Hepatocyte (in vitro differentiated cells): ENCODE data around the gene ALPI. TPM values are rescaled to one million over a fixed set of nuclear protein-coding genes. Genes with fewer than 3 reads are reported as not detected.

Experiments used
- DNase-seq: peaks from one replicate; pipeline ENCODE4 v3.0.0-alpha.2; 2016; ENCODE audit warnings: low spot score
- H2AFZ ChIP-seq: fragments of 200-600 bp; sonication (generic); 2 replicates; pipeline ENCODE4 v1.6.0; 2016; ENCODE audit warnings: antibody characterized with exemption, mild to moderate bottlenecking
- H3K27ac ChIP-seq: fragments of 200-600 bp; sonication (generic); 2 replicates; pipeline ENCODE4 v1.5.1; 2016; ENCODE audit warnings: mild to moderate bottlenecking
- H3K27me3 ChIP-seq: fragments of 200-600 bp; sonication (generic); 2 replicates; pipeline ENCODE4 v1.6.1; 2016
- H3K36me3 ChIP-seq: fragments of 200-600 bp; sonication (generic); replicated peaks from 2 replicates; pipeline ENCODE4 v1.5.1; 2016; ENCODE audit warnings: low read depth; ENCODE audit not compliant: insufficient read depth
- H3K4me1 ChIP-seq: fragments of 200-600 bp; sonication (generic); 2 replicates; pipeline ENCODE4 v1.5.1; 2016; ENCODE audit warnings: mild to moderate bottlenecking, moderate library complexity; ENCODE audit not compliant: insufficient read depth
- H3K4me2 ChIP-seq: fragments of 200-600 bp; sonication (generic); 2 replicates; pipeline ENCODE4 v1.6.0; 2016
- H3K4me3 ChIP-seq: fragments of 200-600 bp; sonication (generic); 2 replicates; pipeline ENCODE4 v1.5.1; 2016; ENCODE audit warnings: mild to moderate bottlenecking
- H3K79me2 ChIP-seq: fragments of 200-600 bp; sonication (generic); 2 replicates; pipeline ENCODE4 v1.6.0; 2017; ENCODE audit warnings: mild to moderate bottlenecking
- H3K9me2 ChIP-seq: fragments of 200-600 bp; sonication (generic); replicated peaks from 2 replicates; pipeline ENCODE4 v1.6.0; 2017; ENCODE audit warnings: mild to moderate bottlenecking; ENCODE audit not compliant: insufficient read depth
- H3K9me3 ChIP-seq: fragments of 200-600 bp; sonication (generic); 2 replicates; pipeline ENCODE4 v1.5.1; 2016; ENCODE audit warnings: low read depth, mild to moderate bottlenecking
- H4K20me1 ChIP-seq: fragments of 200-600 bp; sonication (generic); 2 replicates; pipeline ENCODE4 v1.6.0; 2016; ENCODE audit warnings: mild to moderate bottlenecking; ENCODE audit not compliant: insufficient read depth, poor library complexity, severe bottlenecking
- EZH2 ChIP-seq: fragments of 200-600 bp; sonication (generic); IDR thresholded peaks from 2 replicates; pipeline ENCODE4 v1.6.1; 2016; ENCODE audit warnings: antibody characterized with exemption, mild to moderate bottlenecking, borderline replicate concordance
- EZH2phosphoT487 ChIP-seq: fragments of 200-600 bp; sonication (generic); IDR thresholded peaks from one replicate; pipeline ENCODE4 v1.6.1; 2018; ENCODE audit warnings: antibody characterized with exemption, mild to moderate bottlenecking, low read depth, moderate library complexity; ENCODE audit not compliant: unreplicated experiment, severe bottlenecking
- WGBS: methylation state at CpG from one replicate; pipeline ENCODE4 v1.1.6; 2016; ENCODE audit warnings: low lambda C conversion rate; ENCODE audit errors: missing lambda C conversion rate; 5-methylcytosine and 5-hydroxymethylcytosine counted together
- polyA plus RNA-seq: library from polyadenylated mRNA; unstranded; fragments of >200 nt; fragmentation: Nextera tagmentation; extraction: Ambion mirVana; gene quantifications from 2 replicates; pipeline ENCODE4 v1.2.1, GENCODE V29; 2016
- total RNA-seq: library from RNA; depleted of rRNA; stranded (reverse); fragments of >200 nt; gene quantifications from 2 replicates; pipeline ENCODE4 v1.2.3, GENCODE V29; 2014
- TF ChIP-seq, protein P1 (sequence below): fragments of 200-600 bp; sonication (generic); IDR thresholded peaks from 2 replicates; pipeline ENCODE4 v1.5.1; 2016; ENCODE audit warnings: antibody characterized with exemption, mild to moderate bottlenecking; ENCODE audit not compliant: poor library complexity

The ALPI gene
- total and polyA plus RNA-seq, 2 experiments from 2014 or later = 3.5 to 3.9 TPM

DNA sequence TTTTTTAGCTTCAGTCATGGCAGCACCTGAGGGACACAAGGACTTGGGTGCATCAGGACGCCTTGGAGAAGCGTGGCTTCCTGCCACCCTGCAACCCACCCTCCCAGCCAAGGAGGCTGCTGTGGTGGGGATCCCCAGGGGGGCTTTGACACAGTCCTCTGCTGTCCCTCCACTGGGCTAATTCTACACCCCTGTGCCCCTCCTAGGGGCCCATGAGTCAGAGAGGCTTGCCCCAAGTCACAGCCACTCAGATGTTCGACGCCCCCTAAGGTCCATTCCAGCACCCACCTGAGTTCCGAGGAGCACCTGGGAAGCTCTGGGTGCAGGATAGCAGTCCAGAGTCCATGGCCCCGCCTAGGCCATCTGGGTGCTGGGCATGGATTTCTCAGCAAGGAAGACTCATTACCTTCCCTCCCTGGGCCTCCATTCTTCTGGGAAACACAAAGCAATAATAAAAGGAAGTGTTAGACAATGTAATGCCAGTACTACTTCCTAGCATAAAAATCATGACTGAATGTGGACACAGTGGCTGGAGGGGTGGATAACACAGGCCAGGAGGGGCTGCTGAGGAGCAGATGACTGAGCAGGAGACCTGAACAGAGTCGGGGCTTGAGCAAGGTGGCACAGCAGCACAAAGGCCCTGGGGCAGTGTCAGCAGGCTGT lies 45.6 kb upstream of the ALPI start:
- 86% methylated on average over 7 of the region's 7 CpGs for WGBS
- H3K4me3 ChIP-seq = no peak overlapping the region
- H4K20me1 ChIP-seq = no peaks in the 10 kb centered on the region
- no peaks in the 10 kb centered on the region for H3K79me2 ChIP-seq
- H3K36me3 ChIP-seq = no peaks in the 10 kb centered on the region
- no peaks in the 10 kb centered on the region for H3K9me2 ChIP-seq
- no peak overlapping the region for H2AFZ ChIP-seq
- no peak for DNase-seq
- no peaks in the 10 kb centered on the region for H3K9me3 ChIP-seq
- no peaks in the 10 kb centered on the region for H3K4me1 ChIP-seq
- H3K27ac ChIP-seq = no peak overlapping the region
- TF ChIP-seq EZH2 (no peak), EZH2phosphoT487 (no peak)
- TF ChIP-seq, protein P1, sequence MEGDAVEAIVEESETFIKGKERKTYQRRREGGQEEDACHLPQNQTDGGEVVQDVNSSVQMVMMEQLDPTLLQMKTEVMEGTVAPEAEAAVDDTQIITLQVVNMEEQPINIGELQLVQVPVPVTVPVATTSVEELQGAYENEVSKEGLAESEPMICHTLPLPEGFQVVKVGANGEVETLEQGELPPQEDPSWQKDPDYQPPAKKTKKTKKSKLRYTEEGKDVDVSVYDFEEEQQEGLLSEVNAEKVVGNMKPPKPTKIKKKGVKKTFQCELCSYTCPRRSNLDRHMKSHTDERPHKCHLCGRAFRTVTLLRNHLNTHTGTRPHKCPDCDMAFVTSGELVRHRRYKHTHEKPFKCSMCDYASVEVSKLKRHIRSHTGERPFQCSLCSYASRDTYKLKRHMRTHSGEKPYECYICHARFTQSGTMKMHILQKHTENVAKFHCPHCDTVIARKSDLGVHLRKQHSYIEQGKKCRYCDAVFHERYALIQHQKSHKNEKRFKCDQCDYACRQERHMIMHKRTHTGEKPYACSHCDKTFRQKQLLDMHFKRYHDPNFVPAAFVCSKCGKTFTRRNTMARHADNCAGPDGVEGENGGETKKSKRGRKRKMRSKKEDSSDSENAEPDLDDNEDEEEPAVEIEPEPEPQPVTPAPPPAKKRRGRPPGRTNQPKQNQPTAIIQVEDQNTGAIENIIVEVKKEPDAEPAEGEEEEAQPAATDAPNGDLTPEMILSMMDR = no peak
- peaks cover 7% of the 10 kb centered on the region for H3K27me3 ChIP-seq
- no peak overlapping the region for H3K4me2 ChIP-seq

DNA sequence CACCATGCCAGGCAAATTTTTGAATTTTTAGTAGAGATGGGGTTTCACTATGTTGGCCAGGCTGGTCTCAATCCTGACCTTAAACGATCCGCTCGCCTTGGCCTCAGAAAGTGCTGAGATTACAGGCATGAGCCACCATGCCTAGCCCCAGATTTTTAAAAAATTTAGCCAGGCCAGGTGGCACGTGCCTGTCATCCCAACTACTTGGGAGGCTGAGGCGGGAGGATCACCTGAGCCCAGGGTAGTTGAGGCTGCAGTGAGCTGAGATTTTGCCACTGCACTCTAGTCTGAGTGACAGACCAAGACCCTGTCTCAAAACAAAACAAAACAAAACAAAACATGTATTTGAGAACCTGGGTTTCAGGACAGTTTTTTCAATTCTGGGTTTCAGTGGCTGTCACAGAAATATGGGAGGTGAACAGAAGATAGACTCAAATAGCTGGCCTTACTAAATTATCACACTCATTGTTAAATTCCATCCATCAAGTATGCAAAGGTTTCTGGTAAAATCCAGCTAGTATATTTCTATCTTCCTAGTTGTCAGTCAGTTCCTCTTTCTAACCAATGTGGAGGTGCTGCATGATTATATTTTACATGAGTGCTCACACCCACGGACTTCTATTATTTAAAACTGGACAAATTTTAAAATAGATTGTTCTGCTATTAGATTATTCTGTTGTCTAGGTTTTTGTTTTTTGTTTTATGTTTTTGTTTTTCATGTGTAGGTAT lies 43.9 kb upstream of the ALPI start:
- H3K9me2 ChIP-seq = no peaks in the 10 kb centered on the region
- H3K4me2 ChIP-seq = no peak overlapping the region
- no peaks in the 10 kb centered on the region for H3K79me2 ChIP-seq
- no peaks in the 10 kb centered on the region for H3K4me1 ChIP-seq
- peaks cover 14% of the 10 kb centered on the region for H3K27me3 ChIP-seq
- no peak overlapping the region for H3K27ac ChIP-seq
- no peaks in the 10 kb centered on the region for H3K9me3 ChIP-seq
- no peak overlapping the region for H2AFZ ChIP-seq
- WGBS = 95% methylated on average over 6 of the region's 6 CpGs
- H3K36me3 ChIP-seq = no peaks in the 10 kb centered on the region
- H4K20me1 ChIP-seq = no peaks in the 10 kb centered on the region
- TF ChIP-seq EZH2 (no peak), EZH2phosphoT487 (no peak)
- TF ChIP-seq, protein P1 = no peak
- H3K4me3 ChIP-seq = no peak overlapping the region
- no peak for DNase-seq

DNA sequence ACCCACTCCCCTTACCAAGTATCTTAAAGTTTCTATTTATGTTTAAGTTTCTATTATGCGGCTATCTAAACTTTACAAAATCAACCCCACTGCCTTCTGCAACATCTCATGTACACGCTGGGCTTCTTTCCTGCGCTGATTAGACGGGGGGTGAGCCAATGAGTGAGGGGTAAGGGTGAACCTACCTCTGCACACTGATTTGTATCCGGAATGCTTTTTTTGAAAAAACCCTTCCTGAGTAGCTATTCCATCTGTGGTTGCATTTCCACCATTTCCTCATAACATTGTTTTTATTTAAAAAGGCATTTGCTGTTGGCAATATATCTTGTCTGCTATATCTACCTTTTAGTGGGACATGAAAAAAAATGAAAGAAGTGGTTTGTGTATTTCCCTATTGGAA lies 43.0 kb upstream of the ALPI start:
- Histone ChIP-seq H3K9me3 (no peaks in the 10 kb centered on the region), H2AFZ (no peak overlapping the region), H3K9me2 (no peaks in the 10 kb centered on the region), H3K27me3 (peaks cover 22% of the 10 kb centered on the region), H3K4me1 (no peaks in the 10 kb centered on the region), H3K36me3 (no peaks in the 10 kb centered on the region), H4K20me1 (no peaks in the 10 kb centered on the region), H3K4me3 (no peak overlapping the region), H3K4me2 (no peak overlapping the region), H3K79me2 (no peaks in the 10 kb centered on the region), H3K27ac (no peak overlapping the region)
- no peak for DNase-seq
- TF ChIP-seq, protein P1 = no peak
- TF ChIP-seq EZH2phosphoT487 (no peak), EZH2 (no peak)
- 89% methylated on average over 5 of the region's 5 CpGs for WGBS
